Endothelial cell of umbilical vein (primary cell): ENCODE measurements around the gene GPR137C. TPM values are rescaled to one million over a fixed set of nuclear protein-coding genes. Genes with fewer than 3 reads are reported as not detected.

Experiments used
- BruUV-seq: library from RNA; stranded (reverse); fragments of 400-500 nt; replicated peaks from 2 replicates; lab custom pipeline; 2021; lab: Mats Ljungman, UMichigan
- CTCF ChIA-PET: fragments of 300-600, 350-600 bp; sonication (Branson Sonifier 250); formaldehyde crosslinking; loops from one replicate; lab custom pipeline; 2021; ENCODE audit warnings: antibody characterized with exemption, inconsistent platforms; lab: Charles Lee
- POLR2A ChIA-PET: fragments of 300-600, 350-600 bp; sonication (Branson Sonifier 250); formaldehyde crosslinking; loops from one replicate; lab custom pipeline; 2021; ENCODE audit warnings: antibody characterized with exemption, inconsistent platforms; lab: Charles Lee
- DNase-seq: peaks from one replicate; pipeline ENCODE4 v3.0.0-alpha.2; 2011; ENCODE audit warnings: low read depth, low spot score
- FAIRE-seq: peaks from 2 replicates; lab custom pipeline; 2011; peaks lifted over from hg19 to GRCh38; lab: Jason Lieb, UNC
- H2AFZ ChIP-seq: 2 replicates; pipeline ENCODE4 v1.6.0; 2012; ENCODE audit warnings: low read depth, low read length, control low read depth, inconsistent platforms
- H3K27ac ChIP-seq: 2 replicates; pipeline ENCODE4 v1.5.1; 2011; ENCODE audit warnings: low read depth, mild to moderate bottlenecking, control low read depth, low read length, moderate library complexity; ENCODE audit not compliant: insufficient read depth
- H3K27me3 ChIP-seq, 2 experiments: 2 replicates each; pipeline versions ENCODE4 v1.6.0 to v1.6.1; 2011; ENCODE audit warnings: low read length in 2 of 2, mixed read lengths in 1 of 2; ENCODE audit not compliant: control insufficient read depth in 2 of 2, insufficient read depth in 2 of 2
- H3K36me3 ChIP-seq, 2 experiments: 2 replicates in 1 of 2; 3 replicates in 1 of 2; pipeline ENCODE4 v1.5.1; 2011; ENCODE audit warnings: low read length in 2 of 2, mild to moderate bottlenecking in 1 of 2, moderate library complexity in 1 of 2; ENCODE audit not compliant: control insufficient read depth in 2 of 2, insufficient read depth in 2 of 2; ENCODE audit errors: extremely low read depth in 1 of 2
- H3K4me1 ChIP-seq: 3 replicates; pipeline ENCODE4 v1.5.1; 2011; ENCODE audit warnings: mild to moderate bottlenecking, low read length; ENCODE audit not compliant: control insufficient read depth, insufficient read depth; ENCODE audit errors: extremely low read depth
- H3K4me2 ChIP-seq: 2 replicates; pipeline ENCODE4 v1.6.1; 2011; ENCODE audit warnings: low read length, control low read depth, mixed read lengths; ENCODE audit not compliant: insufficient read depth
- H3K4me3 ChIP-seq, 3 experiments: fragments of 200-600 bp in 1 of 3; sonication (generic), shearing (Covaris generic) in 1 of 3; replicated peaks in 1 of 3; 2 replicates each; pipeline ENCODE4 v1.5.1; 2011 to 2016; ENCODE audit warnings: control low read depth in 3 of 3, low read length in 3 of 3, mild to moderate bottlenecking in 2 of 3, inconsistent platforms in 1 of 3, low read depth in 1 of 3, moderate library complexity in 1 of 3; ENCODE audit not compliant: insufficient read depth in 1 of 3
- H3K79me2 ChIP-seq: 2 replicates; pipeline ENCODE4 v1.6.0; 2012; ENCODE audit warnings: low read length, inconsistent platforms; ENCODE audit not compliant: control insufficient read depth, insufficient read depth
- H3K9ac ChIP-seq: replicated peaks from 2 replicates; pipeline ENCODE3; 2011; ENCODE audit warnings: low read length, control low read depth; ENCODE audit not compliant: insufficient read depth; ENCODE audit errors: extremely low read depth
- H3K9me1 ChIP-seq: replicated peaks from 3 replicates; pipeline ENCODE4 v1.6.0; 2011; ENCODE audit warnings: mild to moderate bottlenecking, low read length; ENCODE audit not compliant: control insufficient read depth, insufficient read depth; ENCODE audit errors: extremely low read depth
- H3K9me3 ChIP-seq: replicated peaks from 2 replicates; pipeline ENCODE4 v1.5.1; 2012; ENCODE audit warnings: low read length, inconsistent platforms; ENCODE audit not compliant: control insufficient read depth, insufficient read depth
- H4K20me1 ChIP-seq: replicated peaks from 2 replicates; pipeline ENCODE3; 2011; ENCODE audit warnings: mild to moderate bottlenecking, low read length; ENCODE audit not compliant: control insufficient read depth, insufficient read depth; ENCODE audit errors: extremely low read depth
- CTCF ChIP-seq, 2 donors: IDR thresholded peaks; 1 replicate in 1 of 2; 2 replicates in 1 of 2; pipeline ENCODE4 v1.5.1; 2011; ENCODE audit warnings: low read length in 2 of 2, mild to moderate bottlenecking in 2 of 2, moderate library complexity in 2 of 2, control low read depth in 1 of 2, inconsistent platforms in 1 of 2, low read depth in 1 of 2; ENCODE audit not compliant: insufficient read depth in 1 of 2; ENCODE audit errors: extremely low read depth in 1 of 2
- EZH2 ChIP-seq: IDR thresholded peaks from 2 replicates; pipeline ENCODE4 v1.6.1; 2012; ENCODE audit warnings: borderline replicate concordance, low read depth, mild to moderate bottlenecking, moderate library complexity, low read length, inconsistent platforms; ENCODE audit not compliant: severe bottlenecking
- FOS ChIP-seq: IDR thresholded peaks from 2 replicates; pipeline ENCODE4 v1.6.1; 2011; ENCODE audit warnings: mild to moderate bottlenecking, low read length, moderate library complexity, borderline replicate concordance; ENCODE audit not compliant: insufficient read depth
- GATA2 ChIP-seq: IDR thresholded peaks from 2 replicates; pipeline ENCODE4 v1.7.0; 2011; ENCODE audit warnings: low read depth, mild to moderate bottlenecking, moderate library complexity, mixed read lengths, low read length; ENCODE audit not compliant: insufficient read length, insufficient read depth
- JUN ChIP-seq: IDR thresholded peaks from 2 replicates; pipeline ENCODE4 v1.6.1; 2011; ENCODE audit warnings: borderline replicate concordance, low read depth; ENCODE audit not compliant: insufficient read length, insufficient read depth
- MYC ChIP-seq: IDR thresholded peaks from one replicate; pipeline ENCODE4 v1.6.1; 2011; ENCODE audit warnings: mild to moderate bottlenecking, low read depth, low read length
- POLR2A ChIP-seq: IDR thresholded peaks from 2 replicates; pipeline ENCODE4 v1.6.1; 2012; ENCODE audit warnings: low read depth, mild to moderate bottlenecking, control low read depth, low read length
- POLR2AphosphoS5 ChIP-seq: IDR thresholded peaks from 2 replicates; pipeline ENCODE4 v1.6.1; 2012; ENCODE audit warnings: low read depth, mild to moderate bottlenecking, control low read depth, low read length, moderate library complexity; ENCODE audit not compliant: insufficient read depth
- dilution Hi-C: fragments of 300-500 bp; cut with MboI; formaldehyde crosslinking; loops from one replicate; pipeline ENCODE4 v1.15.0; 2019; ENCODE audit warnings: low sequenced_read_pairs; ENCODE audit not compliant: extremely low pct_ligation_motif_present
- intact Hi-C: fragments of 100-400 bp; cut with micrococcal nuclease; formaldehyde crosslinking; loops from one replicate; pipeline ENCODE4 v1.10.0; 2022
- polyA plus RNA-seq, 4 experiments: library from polyadenylated mRNA; depleted of rRNA in 3 of 4; stranded (reverse) in 3 of 4; unstranded in 1 of 4; fragments of >200 nt; gene quantifications; 2 replicates each; pipeline versions ENCODE4 v1.2.1 to v1.2.3, GENCODE V29; 2011 to 2012; ENCODE audit warnings: missing spikeins in 1 of 4
- total RNA-seq: library from RNA; stranded (reverse); gene quantifications from 2 replicates; pipeline ENCODE4 v1.2.3, GENCODE V29; 2021
- TF ChIP-seq, protein P1 (sequence below): IDR thresholded peaks from 2 replicates; pipeline ENCODE4 v1.6.1; 2011; ENCODE audit not compliant: insufficient read depth, insufficient read length

GPR137C gene
- total and polyA plus RNA-seq, 2 donors (not counting 3 experiments of a cell fraction or from before 2014, with no cell fraction given), result 1.5 to 5.7 TPM

DNA sequence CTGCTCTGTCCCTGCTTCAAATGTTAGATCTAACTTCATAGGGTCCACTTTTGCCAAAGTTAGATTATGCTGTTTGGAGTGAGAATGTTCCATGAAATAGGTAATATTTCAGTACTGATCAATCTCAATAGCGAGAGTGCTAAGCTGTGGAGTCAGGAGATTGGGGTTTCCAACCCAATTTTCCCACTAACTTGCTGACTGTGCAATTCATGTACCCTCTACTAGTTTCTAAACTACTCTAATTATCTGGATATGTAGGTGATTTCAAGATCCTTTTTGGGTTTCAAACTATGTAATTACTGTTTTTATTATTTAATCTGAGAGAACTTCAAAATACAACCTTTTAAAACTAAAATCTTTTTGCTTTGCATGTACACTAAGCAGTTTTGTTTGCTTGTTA lies 45.9 kb downstream of the GPR137C start:
- H2AFZ ChIP-seq, result no peak overlapping the region
- no peaks in the 10 kb centered on the region for H3K36me3 ChIP-seq
- no peak overlapping the region for H3K27ac ChIP-seq
- H3K9me3 ChIP-seq, result no peaks in the 10 kb centered on the region
- no peak overlapping the region for H3K4me3 ChIP-seq
- no peaks in the 10 kb centered on the region for H4K20me1 ChIP-seq
- H3K9ac ChIP-seq, result no peak overlapping the region
- H3K79me2 ChIP-seq, result no peaks in the 10 kb centered on the region
- dilution Hi-C loops, result no loop called here
- POLR2A ChIA-PET, result no interaction called here
- FAIRE-seq (no peak), DNase-seq (no peak)
- intact Hi-C loops, result no loop called here
- TF ChIP-seq GATA2 (no peak), EZH2 (no peak), MYC (no peak), JUN (no peak), CTCF (IDR thresholded peaks at IDR 0.05; ENCODE audit: extremely low read depth in 1 of 2, insufficient read depth in 1 of 2, low read depth in 1 of 2, low read length in 2 of 2) (no peak), FOS (no peak), POLR2A (no peak), POLR2AphosphoS5 (no peak)
- TF ChIP-seq, protein P1, sequence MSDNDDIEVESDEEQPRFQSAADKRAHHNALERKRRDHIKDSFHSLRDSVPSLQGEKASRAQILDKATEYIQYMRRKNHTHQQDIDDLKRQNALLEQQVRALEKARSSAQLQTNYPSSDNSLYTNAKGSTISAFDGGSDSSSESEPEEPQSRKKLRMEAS, result no peak
- CTCF ChIA-PET, result interaction anchor here (1.2 kb wide), 1 partner anchor 37 kb away, joined by 4 read pairs; no protein-coding TSS in a partner anchor
- no peak overlapping the region for H3K4me2 ChIP-seq
- no peaks in the 10 kb centered on the region for H3K27me3 ChIP-seq
- H3K9me1 ChIP-seq, result no peaks in the 10 kb centered on the region
- BruUV-seq, result no TSS peak
- H3K4me1 ChIP-seq, result no peaks in the 10 kb centered on the region
